RWPE2 (cell line): ENCODE measurements around the gene MAP1B.
A peak's percentile ranks its signal among the peaks of the same experiment; 100 is the strongest.

Experiments used
- ATAC-seq: fragments of 200-7000 bp; cut with Tn5 transposase; 3 replicates; pipeline ENCODE4 v1.9.1; 2021; ENCODE audit warnings: low read depth
- DNase-seq: peaks from one replicate; pipeline ENCODE4 v3.0.0-alpha.2; 2020; ENCODE audit warnings: low spot score
- H3K27ac ChIP-seq: fragments of 450-650 bp; 2 replicates; pipeline ENCODE4 v1.5.1; 2017; ENCODE audit warnings: mild to moderate bottlenecking; ENCODE audit not compliant: poor library complexity, severe bottlenecking
- H3K27me3 ChIP-seq: fragments of 250-450 bp; sonication (Bioruptor Pico); 2 replicates; pipeline ENCODE4 v1.5.1; 2021; ENCODE audit warnings: mild to moderate bottlenecking, moderate library complexity; ENCODE audit not compliant: insufficient read depth, poor library complexity, severe bottlenecking
- H3K36me3 ChIP-seq: fragments of 250-450 bp; sonication (Bioruptor Pico); 2 replicates; pipeline ENCODE4 v1.5.1; 2020; ENCODE audit warnings: low read depth, mild to moderate bottlenecking, moderate library complexity
- H3K4me1 ChIP-seq: fragments of 250-450 bp; sonication (Bioruptor Pico); 2 replicates; pipeline ENCODE4 v1.5.1; 2021; ENCODE audit warnings: mild to moderate bottlenecking, moderate library complexity; ENCODE audit not compliant: insufficient read depth, poor library complexity, severe bottlenecking
- H3K4me3 ChIP-seq: fragments of 250-450 bp; sonication (Bioruptor Pico); 2 replicates; pipeline ENCODE4 v1.5.1; 2021; ENCODE audit warnings: mild to moderate bottlenecking, moderate library complexity; ENCODE audit not compliant: severe bottlenecking
- H3K9me3 ChIP-seq: fragments of 250-450 bp; sonication (Bioruptor Pico); 2 replicates; pipeline ENCODE4 v1.5.1; 2021; ENCODE audit warnings: mild to moderate bottlenecking, moderate library complexity; ENCODE audit not compliant: severe bottlenecking
- TF ChIP-seq, protein P1 (sequence below): fragments of 450-650 bp; IDR thresholded peaks from one replicate; pipeline ENCODE4 v1.5.1; 2017; ENCODE audit warnings: mild to moderate bottlenecking, moderate library complexity; ENCODE audit not compliant: poor library complexity, severe bottlenecking

MAP1B gene

DNA sequence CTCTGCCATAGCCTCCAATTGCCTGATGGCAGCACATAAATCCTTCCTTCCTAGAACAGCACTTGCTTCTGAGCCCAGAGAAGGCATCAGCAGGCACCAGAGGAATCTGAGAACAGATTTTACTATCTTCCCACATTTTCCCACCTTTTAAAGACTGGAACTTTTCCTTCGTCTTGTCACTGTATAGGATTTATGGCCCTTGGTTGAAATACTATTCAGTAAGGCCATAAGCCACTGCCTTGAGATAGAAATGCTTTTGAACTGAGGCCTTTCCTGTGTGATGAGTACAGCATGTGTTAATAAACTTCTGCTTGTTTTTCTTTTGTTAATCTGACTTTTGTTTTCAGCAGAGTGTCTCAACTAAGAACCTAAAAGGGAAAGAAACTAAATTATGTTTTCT is 128.4 kb downstream of the MAP1B start:
- peak overlapping the region; percentile 24 for H3K27ac ChIP-seq
- no peak for ATAC-seq
- no peaks in the 10 kb centered on the region for H3K9me3 ChIP-seq
- TF ChIP-seq, protein P1, sequence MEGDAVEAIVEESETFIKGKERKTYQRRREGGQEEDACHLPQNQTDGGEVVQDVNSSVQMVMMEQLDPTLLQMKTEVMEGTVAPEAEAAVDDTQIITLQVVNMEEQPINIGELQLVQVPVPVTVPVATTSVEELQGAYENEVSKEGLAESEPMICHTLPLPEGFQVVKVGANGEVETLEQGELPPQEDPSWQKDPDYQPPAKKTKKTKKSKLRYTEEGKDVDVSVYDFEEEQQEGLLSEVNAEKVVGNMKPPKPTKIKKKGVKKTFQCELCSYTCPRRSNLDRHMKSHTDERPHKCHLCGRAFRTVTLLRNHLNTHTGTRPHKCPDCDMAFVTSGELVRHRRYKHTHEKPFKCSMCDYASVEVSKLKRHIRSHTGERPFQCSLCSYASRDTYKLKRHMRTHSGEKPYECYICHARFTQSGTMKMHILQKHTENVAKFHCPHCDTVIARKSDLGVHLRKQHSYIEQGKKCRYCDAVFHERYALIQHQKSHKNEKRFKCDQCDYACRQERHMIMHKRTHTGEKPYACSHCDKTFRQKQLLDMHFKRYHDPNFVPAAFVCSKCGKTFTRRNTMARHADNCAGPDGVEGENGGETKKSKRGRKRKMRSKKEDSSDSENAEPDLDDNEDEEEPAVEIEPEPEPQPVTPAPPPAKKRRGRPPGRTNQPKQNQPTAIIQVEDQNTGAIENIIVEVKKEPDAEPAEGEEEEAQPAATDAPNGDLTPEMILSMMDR: no peak
- no peak overlapping the region for H3K4me3 ChIP-seq
- H3K4me1 ChIP-seq: peaks cover 18% of the 10 kb centered on the region
- H3K27me3 ChIP-seq: no peaks in the 10 kb centered on the region
- H3K36me3 ChIP-seq: peaks cover 67% of the 10 kb centered on the region
- DNase-seq: no peak

DNA sequence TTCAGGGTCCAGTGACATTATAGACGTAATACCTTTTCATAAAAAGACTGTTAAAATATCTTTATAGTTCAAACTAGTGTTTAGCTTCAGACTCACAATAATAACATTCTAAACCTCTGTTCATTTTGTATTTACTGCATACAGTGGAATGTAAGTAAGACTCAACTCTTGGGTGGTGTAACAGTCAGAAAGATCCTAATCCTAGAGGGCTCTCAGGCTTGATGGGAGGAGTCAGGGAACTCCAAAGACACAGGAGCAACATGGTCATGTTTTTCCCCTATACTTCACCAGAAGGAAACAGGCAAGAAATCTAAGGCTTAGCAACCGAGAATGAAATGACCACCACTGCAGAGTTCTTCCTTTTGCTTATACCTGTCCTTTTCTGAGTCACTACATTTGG is 130.1 kb downstream of the MAP1B start:
- ATAC-seq: no peak
- H3K27ac ChIP-seq: no peak overlapping the region

DNA sequence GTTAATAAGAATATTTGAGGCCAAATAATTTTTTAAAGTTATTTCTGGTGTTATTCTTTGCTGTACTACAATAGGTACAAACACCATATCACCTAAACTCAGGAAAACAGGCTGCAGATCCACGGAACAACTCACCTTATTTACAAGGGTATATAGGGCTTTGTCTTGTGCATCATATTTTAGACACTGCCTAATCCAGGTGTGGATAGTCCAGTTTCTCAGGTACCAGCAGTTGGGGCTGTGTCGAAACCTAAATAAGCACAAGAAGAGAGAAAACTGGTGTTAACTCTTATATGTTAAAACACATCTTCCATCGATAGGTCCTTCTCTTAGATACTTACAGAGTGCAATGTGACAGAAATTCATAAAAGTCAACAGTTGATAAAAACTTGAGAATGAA is 130.6 kb downstream of the MAP1B start:
- no peak for ATAC-seq
- H3K4me1 ChIP-seq: peaks cover 18% of the 10 kb centered on the region
- H3K4me3 ChIP-seq: no peak overlapping the region

More for the DNA sequence above, 130.1 kb downstream of the MAP1B start:
- Histone ChIP-seq H3K9me3 (no peaks in the 10 kb centered on the region), H3K4me3 (no peak overlapping the region), H3K27me3 (no peaks in the 10 kb centered on the region), H3K4me1 (peaks cover 18% of the 10 kb centered on the region), H3K36me3 (peaks cover 53% of the 10 kb centered on the region)
- TF ChIP-seq, protein P1: no peak
- DNase-seq: no peak

DNA sequence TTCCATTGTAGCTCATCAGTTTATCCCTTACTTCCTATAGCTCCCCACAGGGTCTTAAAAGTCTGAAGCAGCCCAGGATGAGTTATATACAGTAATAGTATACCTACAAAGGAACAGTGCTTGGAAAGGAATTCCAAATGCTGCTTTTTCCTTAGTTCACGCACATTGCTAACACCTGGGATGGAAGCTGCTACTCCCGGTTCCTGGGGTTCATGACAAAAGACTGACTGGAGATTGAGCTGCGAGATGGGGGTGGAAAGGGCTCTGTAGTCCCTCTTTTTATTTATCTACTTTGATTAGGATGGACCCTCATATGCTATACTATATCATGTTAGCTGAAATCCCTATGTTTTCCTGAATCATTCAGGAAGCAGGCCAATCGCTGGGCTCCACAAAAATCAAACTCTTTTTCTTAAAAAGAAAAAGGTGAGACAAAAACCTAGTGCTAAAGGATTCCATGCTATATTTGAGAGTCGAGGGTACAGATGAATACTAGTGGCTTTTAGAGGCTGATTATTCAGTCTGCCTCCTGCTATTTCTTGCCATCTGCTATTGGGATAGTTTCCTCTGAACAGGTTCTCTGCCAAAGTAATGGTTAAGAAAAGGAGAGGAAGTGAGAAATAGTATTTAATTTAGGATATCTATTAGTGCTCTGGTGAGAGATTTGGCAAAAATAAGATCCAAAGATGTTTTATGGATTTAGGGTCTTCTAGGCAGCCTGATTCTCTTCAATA is 131.6 kb downstream of the MAP1B start:
- Histone ChIP-seq H3K36me3 (peaks cover 39% of the 10 kb centered on the region), H3K27ac (no peak overlapping the region), H3K9me3 (no peaks in the 10 kb centered on the region), H3K27me3 (no peaks in the 10 kb centered on the region), H3K4me3 (no peak overlapping the region), H3K4me1 (peaks cover 16% of the 10 kb centered on the region)
- TF ChIP-seq, protein P1: no peak
- DNase-seq (no peak), ATAC-seq (no peak)

More for the DNA sequence above, 130.6 kb downstream of the MAP1B start:
- H3K36me3 ChIP-seq: peaks cover 49% of the 10 kb centered on the region
- H3K27ac ChIP-seq: no peak overlapping the region
- no peaks in the 10 kb centered on the region for H3K27me3 ChIP-seq
- TF ChIP-seq, protein P1: no peak
- no peak for DNase-seq
- no peaks in the 10 kb centered on the region for H3K9me3 ChIP-seq

DNA sequence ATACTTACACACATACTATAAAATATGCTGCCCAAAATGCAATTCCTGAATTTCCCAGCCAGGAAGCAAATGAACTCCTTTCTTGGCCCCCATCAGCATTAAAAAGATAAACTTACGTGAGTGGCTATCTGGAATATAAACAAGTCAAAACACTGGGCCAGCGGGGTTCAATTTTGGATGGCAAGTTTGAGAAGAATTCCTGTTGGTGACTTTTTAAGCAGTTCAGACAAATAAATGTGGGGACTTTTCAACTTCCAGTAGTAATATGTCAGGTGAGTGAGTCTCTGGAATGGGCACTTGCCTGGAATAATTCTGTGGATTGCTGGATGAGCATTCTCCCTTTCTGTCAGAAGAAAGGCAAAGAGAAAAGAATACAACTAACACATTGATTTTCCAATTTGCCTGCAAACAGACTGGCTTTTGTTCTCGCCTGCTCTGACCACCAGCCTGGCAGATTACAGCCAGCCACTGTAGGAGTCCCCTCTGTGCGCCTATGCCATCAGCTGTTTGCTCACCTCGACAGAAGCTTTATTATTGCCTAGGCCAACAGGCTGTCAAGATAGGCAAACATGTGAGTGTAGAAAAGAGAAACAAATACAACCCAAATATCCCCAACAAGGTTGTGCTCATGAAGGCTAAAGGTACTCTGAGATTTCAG is 134.2 kb downstream of the MAP1B start:
- no peak for ATAC-seq
- H3K9me3 ChIP-seq: no peaks in the 10 kb centered on the region
- H3K36me3 ChIP-seq: peaks cover 30% of the 10 kb centered on the region
- no peaks in the 10 kb centered on the region for H3K27me3 ChIP-seq
- no peak overlapping the region for H3K27ac ChIP-seq
- DNase-seq: no peak
- TF ChIP-seq, protein P1: no peak
- no peaks in the 10 kb centered on the region for H3K4me1 ChIP-seq
- no peak overlapping the region for H3K4me3 ChIP-seq
